Measurements from ENCODE around the gene LYRM4. TPM values are rescaled to one million over a fixed set of nuclear protein-coding genes. Genes with fewer than 3 reads are reported as not detected.

Gene LYRM4
- total RNA-seq, 1 experiment from 2014 or later, result 42.5 TPM

DNA sequence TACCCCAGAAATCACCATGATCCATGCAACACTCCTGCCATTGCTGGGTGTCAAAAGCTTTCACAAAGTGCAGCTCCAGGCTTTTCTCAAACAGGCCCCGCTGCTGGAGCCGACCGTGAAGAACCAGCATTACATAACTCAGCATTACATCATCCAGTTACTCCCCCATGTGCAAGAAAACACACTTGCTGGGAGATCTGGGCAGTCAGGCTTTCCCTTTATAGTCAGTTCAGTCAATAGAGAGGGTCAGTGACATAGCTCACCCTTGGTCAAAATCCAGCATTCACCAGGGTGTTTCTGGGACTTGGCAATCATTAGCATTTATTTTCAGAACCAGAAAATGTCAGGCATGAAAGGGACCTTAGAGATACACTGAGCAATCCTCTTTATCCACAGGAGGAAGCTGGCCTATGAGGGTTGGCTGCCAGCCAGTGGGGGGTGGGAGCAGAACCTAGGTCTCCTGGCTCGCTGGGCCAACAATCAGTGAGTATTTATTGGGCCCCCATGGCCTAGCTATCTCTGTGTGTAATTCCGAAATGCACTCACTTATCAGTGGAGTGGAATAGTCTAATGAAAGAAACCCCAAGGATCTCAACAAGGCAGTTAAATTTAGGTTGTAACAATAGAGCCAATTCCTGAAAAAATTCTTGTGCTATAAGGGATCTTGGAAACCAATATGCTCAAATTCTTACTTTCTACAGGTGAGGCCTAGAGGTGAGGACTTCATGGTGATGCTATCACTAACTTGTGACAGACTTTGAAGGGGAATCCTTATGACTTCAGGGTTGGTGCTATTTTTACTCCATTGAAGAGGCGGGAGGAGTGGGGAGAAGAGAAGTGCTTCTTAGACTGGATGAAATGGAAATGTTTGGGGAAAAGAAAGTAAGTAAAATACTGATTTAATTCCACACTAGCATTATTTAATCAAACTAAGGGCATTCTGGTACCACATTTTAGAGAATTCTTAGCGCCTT lies 54.6 kb downstream of the LYRM4 start:
- peak; percentile 60 for DNase-seq (ENCODE audit: low read depth)

DNA sequence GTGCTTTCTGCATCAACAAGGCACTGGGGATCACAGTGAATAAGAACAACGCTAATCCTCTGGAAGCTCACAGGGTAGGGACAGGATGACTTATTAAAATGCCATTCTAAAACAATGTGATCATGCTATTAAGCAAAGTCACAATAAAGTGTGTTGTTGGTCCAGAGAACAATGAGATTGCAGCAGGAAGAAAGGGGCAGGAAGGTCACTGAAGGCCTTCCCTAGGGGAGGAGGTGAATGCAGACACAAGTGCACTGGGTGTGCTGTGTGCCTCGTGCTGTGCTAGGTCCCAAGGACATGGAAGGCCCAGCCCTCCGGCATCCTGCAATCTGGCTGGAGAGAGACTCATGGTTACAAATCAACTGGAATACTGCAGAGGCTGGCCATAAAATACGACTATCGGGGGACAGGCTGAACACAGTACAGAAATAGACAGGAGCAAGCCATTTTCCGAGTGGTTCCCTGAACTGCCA lies 55.7 kb downstream of the LYRM4 start:
- no peak for DNase-seq (ENCODE audit: low read depth)

DNA sequence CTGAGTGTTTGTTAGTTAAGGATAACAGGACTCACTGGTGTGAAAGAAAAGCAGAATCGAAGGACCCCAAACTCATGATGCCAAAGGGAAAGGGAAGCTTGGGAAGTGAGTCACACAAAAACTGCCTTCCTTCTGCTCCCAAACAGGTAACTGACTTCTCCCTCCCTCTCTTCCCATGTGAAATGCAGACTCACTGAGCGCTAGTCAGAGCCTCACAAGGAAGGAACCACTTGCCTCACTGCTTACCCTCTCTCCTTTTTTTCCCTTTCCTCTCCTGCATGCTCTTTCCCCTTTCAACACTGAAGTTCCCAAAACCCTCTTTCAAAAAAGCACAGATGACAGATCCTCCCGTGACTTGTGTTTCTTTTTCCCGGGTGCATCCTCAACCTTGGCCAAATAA lies 56.4 kb downstream of the LYRM4 start:
- DNase-seq (ENCODE audit: low read depth), result no peak

DNA sequence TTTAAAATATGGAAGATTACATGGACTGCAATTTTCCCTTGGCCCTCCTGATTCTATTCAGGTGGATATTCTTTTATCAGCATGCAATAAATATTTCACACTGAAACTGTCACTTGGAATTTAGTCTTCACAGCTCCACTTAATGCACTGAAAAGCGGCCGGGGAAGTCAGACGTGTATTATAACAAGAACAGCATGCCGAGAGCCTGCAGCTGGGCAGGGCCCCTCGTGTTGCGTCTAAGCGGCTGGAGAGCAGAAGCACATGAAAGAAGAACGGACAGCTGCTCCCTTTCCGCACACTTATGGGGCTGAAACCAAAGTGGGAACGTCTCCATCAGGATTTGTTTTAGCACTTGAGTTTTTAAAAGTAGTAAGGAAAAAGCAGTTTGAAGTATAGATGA lies 57.2 kb downstream of the LYRM4 start:
- DNase-seq (ENCODE audit: low read depth), result no peak

DNA sequence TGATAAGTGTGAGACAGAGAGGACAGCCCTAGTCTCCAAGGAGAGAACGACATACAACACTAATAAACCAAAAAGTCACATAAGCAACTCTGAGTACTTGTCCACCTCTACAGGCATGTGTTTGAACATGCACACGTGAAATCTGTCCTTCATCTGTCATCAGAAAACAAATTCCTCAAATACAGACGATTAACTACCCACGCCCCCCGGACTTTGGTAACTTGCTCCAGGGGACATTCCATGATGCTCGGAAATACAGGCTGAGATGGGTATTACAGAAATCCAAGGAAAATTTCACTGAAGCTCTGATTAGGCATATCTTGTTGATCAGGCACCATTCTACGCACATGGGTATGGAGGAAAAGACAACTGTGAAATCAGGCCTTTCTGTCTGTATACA lies 57.8 kb downstream of the LYRM4 start:
- no peak for DNase-seq (ENCODE audit: low read depth)

DNA sequence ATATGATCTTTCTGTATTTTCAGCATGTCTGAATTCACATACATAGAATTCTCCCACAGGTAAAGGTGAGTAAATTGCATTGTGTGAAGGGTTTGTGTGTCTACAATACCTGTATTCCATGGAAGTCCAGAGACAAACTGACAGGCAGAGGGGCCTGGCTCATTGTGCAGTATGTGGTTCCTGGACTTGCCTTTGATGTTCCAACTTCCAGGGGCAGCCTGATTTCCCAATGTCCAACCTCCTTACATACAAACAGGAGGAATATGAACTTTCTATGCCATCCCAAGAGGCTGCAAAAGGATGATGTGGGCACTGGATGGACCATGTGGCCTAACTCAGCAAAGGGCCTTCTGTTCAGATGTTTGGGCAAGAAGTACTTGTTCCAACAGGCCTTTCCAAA lies 58.5 kb downstream of the LYRM4 start:
- DNase-seq (ENCODE audit: low read depth), result no peak

DNA sequence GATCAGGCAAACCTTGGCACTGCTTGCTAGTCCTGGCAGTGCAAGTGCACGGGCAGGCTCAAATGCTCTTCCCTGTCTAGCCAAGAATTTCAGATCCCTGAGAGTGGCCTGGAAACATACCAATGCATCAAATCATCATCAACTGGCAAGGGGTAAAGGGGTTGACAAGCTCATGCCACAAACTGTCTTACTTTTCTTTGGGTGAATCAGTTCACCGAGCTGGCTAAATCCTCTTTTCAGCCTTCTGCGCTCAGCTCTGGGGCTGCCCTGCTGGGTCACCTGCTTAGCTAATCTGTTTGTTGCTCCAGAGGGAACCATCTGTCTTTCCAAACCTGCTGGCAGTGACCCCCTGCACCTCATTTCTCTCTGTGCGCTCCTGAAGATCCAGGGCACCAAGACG lies 59.5 kb downstream of the LYRM4 start:
- DNase-seq (ENCODE audit: low read depth), result no peak

DNA sequence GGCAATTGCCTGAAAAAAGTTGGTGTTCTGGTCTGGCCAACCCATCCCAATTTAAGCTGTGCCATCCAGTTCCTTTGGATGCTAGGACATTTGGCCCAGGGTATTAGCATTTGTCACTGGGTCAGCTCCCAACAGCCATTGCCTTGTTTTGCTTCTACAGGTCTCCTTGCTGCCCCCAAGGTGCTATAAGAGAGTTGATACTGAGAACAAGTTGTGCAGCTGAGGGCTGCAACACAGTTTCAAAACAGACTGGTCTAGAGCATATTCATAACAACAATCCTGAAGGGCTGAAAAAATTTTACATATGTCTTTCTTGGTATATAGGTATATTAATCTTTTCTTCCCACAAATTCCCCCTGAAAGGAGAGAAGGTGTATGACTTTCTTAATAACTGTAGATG lies 61.0 kb downstream of the LYRM4 start:
- no peak for DNase-seq (ENCODE audit: low read depth)

DNA sequence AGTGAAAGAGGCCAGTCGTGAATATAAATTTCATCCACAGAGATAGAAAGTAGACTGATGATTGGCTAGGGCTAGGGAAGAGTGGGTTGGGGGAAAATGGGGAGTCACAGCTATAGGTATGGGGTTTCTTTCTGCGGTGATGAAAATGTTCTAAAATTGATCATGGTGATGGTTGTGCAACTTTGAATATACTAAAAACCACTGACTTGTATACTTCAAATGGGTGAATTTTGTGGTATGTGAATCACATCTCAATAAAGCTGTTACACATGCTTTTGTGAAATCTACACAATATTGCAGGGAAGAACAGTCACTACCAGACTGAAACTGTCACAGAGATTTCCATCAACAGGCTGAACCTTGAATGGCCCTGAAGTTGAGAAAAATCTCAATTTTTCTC lies 61.5 kb downstream of the LYRM4 start:
- no peak for DNase-seq (ENCODE audit: low read depth)

DNA sequence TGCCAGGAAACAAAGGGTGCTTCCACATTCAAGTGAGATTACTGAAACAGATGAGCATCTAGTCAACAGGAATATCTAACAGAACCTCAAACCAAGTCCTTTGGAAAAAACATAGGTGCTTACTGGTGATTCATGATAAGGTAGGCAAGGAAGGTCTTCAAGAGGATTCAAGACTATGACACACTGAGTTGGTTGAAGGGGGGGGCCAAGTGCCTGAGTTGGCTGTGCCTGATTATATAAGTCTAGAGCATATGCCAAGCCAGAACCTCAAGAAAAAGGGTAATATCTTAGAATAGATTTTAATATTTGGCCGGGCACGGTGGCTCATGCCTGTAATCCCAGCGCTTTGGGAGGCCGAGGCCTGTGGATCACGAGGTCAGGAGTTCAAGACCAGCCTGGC lies 63.7 kb downstream of the LYRM4 start:
- no peak for DNase-seq (ENCODE audit: low read depth)

DNA sequence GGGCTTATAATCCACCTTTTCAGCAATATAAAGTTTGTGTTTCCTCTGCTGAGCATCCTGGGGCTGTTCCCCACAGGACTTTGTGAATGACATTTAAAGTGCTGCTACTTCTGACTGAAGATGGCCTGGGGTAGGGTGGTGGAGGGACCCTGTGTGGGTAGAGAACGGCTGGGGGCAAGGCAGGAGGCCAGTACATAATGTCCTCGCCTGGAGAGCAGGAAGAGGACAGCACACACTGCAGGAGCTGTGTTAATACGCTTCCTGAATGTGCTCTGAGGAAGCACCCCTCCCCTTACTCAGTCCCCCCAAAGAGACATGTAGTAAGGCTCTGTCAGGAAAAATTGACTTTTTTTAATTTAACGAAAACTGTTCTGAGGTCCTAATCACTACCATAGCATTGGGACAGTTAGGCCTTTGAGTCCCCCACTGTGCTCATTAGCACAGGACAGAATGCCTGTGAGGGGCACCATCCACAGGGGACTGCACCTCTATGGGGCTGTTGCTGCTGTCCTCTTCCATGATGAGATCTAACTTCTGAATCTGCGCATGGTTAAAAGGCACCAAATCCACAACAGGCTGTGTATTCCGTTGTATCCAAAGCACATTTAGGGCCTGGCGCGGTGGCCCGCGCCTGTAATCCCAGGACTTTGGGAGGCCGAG lies 68.5 kb downstream of the LYRM4 start:
- DNase-seq (ENCODE audit: low read depth), result no peak

DNA sequence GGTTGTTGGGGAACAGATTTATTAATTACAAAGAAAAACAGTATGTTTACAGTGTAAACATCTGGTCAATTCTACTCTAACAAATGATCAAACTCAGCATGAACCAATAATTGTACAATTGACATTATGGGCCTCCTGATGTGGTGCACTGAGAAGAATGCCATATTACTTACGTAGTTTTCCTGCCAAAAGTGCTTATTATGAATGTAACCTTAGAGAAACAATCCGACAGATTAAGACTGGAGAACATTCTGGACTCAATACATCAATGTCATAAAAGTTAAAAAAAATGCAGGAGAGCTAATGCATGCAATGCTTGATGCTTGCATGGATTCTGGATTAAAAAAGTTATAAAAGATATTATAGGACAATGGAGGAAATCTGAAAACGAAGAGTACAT lies 69.0 kb downstream of the LYRM4 start:
- no peak for DNase-seq (ENCODE audit: low read depth)

DNA sequence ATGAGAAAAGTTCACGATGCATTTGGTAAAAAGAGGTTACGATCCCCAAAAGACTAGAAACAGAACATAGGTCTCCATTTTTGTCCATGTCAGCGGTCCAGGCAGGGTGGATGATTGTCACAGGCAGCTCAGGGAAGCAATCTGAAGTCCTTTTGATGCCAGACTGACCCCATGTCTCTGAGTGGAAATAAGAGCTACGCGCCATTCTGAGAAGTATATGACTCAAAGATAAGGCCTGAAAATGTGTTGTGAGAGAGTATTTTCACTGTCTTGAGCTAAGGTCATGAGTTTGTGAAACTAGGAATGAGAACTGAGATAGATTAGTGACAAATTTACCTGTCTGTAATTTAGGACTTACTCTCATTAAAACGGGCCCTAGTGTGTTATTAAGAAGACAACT lies 69.5 kb downstream of the LYRM4 start:
- DNase-seq (ENCODE audit: low read depth), result no peak

DNA sequence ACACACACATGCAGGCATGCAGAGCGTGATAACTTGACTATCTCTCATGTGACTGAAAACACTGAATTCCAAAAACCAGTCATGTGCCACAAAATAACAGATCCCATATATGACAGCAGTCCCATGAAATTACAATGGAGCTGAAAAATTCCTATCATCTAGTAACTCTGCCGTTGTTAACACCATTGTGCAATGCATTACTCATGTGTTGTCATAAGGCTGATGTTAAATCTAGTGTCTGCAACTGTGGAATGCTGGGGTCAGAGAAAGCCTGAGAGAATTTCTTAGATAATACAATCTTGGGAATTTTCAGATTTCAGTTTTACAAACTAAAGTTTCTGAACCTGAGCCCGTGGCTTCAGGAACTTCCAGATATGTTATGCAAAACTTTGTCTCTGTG lies 70.2 kb downstream of the LYRM4 start:
- peak; percentile 77 for DNase-seq (ENCODE audit: low read depth)

DNA sequence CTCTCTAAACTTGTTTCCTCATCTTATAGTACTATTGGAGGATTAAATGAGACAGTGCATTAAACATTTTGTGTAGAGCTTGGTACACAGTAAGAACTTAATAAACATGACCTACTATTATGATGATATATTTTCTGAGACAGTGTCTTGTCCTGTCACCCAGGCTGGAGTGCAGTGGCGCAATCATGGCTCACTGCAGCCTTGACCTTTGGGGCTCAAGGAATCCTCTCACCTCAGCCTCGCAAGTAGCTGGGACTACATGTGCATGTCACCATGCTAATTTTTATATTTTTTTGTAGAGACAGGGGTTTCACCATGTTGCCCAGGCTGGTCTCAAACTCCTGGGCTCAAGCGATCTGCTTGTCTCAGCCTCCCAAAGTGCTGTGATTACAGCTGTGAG lies 72.1 kb downstream of the LYRM4 start:
- DNase-seq (ENCODE audit: low read depth), result no peak

DNA sequence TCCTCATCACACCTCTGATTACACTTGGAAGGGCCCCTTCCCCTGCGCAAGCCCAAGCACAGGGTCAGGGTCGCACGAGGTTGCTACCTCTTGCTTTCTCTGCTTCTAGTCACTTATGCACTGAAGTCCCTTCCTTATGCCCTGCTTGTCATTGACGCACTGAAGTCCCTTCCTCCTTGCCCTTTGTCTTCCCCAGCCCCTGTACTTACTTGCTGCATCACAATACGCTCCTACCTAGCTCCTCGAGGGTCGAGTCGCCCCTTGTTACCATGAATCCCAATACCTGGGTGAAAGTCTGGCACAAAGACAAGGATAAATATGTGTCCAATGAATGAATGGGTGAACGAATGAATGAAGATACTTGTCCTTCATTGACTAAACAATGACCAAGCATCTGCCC lies 75.9 kb downstream of the LYRM4 start:
- DNase-seq (ENCODE audit: low read depth), result no peak

DNA sequence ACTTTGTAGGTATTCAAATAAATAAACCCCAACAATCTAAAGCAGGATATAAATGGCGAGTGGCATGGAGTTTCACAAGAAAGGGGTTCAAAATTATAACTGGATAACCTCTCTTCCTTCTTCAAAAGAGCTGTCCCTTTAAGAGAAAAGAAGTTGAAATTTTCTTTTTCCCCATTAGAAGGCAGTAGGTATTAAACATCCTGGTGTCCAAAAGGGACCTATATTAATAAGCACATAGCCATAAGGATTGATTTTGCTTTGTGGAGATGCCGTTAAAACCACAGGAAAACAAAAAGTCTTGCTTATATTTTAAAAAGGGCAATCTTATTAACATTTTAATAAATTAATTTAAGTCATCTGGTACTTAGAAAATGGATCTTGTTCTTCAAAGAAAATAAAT lies 76.5 kb downstream of the LYRM4 start:
- no peak for DNase-seq (ENCODE audit: low read depth)

DNA sequence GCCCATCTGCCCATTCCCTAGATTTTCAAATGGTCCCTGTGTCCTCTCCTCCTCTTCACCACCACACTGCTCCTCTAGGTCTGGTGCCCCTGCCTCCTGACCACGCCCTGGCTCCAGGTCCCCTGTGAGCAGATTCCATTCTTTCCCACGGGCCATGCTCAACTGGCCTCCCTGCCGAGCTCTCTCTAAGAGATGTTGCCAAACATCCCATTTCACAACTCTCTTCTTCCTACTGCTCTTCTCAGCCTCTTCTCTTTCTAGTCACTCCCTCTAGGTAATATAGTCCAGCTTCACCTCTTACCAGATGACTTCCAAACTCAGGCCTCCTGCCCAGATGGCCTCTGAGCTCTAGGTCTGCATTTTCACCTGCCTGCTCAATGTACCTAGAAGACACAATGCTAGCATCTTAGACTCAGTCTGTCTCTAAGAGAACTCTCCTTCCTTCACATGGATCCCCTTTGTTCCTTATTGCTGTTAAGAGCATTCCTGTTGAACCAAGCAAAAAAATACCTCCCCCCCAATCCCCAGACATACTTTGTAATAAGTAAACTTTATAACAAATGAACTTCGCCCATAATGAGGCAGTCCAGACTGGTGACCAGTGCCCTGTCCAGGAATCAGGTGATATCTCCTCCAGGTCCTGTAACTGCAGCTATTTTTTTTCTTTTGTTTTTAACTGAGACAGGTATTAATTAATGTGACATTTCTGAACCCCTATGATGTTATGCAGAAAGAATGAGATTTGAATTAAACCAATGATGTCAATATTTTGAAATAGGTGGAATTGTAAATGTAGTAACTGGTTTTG lies 79.0 kb downstream of the LYRM4 start:
- no peak for DNase-seq (ENCODE audit: low read depth)

DNA sequence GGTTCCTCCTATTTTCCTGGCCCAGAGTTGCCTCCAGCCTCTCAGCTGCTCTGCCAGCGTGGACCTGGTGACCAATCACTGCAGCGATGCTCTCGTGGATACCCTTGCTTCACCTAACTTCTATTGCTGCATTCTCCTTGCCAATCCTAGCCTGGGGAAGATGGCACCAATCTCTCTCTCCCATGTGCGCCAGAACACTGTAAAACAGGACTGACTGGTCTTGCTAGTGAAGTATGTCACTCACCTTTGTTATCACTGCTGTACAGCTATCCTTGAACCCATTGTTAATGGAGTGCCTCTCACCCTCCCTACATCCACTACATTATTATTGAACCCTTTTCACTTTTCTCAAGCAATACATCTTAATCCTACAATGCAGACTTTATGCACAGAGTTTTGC lies 80.1 kb downstream of the LYRM4 start:
- no peak for DNase-seq (ENCODE audit: low read depth)

DNA sequence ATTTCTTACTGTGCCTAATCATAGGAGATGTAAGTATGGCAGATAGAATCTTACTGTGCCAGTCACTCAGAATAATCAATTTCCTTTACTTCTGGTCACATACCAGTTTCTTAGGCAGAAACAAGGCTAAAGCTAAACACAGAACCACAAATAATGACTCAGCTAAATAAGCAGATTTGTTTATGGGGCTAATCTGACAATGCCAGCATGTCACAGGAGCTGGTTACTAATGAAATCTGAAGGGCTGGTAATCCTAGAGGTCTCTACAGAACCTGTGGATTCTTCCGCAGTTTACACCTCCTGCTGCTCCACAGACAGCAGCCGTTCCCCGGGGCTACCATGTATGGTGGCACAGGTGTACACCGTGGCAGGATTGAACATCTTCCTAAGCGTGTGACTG lies 80.8 kb downstream of the LYRM4 start:
- DNase-seq (ENCODE audit: low read depth), result no peak

DNA sequence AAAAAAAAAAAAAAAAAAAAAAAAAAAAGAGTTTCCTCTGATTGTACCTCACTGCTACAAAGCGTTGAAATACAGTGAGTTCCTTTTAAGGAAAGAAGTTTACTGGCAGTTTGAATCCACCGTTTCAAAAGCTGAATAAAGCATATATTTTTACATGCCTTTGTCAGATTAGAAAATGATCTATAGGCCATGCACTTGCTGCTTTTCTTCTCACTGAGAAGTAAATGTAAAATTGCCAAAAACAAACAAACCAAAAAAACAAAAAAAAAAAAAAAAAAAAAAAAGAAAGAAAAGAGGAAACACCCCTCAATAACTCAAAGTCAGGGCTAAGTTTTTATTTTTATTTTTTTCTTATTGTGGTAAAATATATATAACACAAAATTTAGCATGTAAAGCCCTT lies 81.9 kb downstream of the LYRM4 start:
- no peak for DNase-seq (ENCODE audit: low read depth)

DNA sequence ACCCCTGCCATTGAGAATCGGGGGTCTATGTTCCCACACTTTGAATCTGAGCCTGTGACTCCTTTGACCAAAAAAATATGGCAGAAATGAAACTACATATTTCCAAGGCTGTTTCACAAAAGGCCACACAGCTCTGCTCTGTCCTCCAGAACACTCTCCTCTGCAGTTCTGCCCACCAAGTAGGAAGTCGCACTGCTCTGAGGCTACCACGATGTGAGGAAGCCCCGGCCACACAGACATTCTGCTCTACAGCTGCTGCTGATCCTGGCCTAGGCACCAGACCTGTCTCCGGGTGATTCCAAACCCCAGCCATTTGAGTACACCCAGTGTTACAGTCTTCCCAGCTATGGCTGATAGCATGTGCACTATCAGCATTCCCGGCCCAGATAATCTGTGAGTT lies 85.1 kb downstream of the LYRM4 start:
- DNase-seq (ENCODE audit: low read depth), result no peak
